G401.6 (cell line): ENCODE measurements around the gene MACROH2A2.
A peak's percentile ranks its signal among the peaks of the same experiment; 100 is the strongest.
"Not testable (repeated sequence)": the region's sequence is repeated elsewhere in the genome, so short reads cannot be mapped to it uniquely, and the experiment has no call there.

ENCODE experiments used
- FAIRE-seq: peaks from 2 replicates; lab custom pipeline; 2012; peaks lifted over from hg19 to GRCh38; lab: Jason Lieb, UNC

MACROH2A2 gene

DNA sequence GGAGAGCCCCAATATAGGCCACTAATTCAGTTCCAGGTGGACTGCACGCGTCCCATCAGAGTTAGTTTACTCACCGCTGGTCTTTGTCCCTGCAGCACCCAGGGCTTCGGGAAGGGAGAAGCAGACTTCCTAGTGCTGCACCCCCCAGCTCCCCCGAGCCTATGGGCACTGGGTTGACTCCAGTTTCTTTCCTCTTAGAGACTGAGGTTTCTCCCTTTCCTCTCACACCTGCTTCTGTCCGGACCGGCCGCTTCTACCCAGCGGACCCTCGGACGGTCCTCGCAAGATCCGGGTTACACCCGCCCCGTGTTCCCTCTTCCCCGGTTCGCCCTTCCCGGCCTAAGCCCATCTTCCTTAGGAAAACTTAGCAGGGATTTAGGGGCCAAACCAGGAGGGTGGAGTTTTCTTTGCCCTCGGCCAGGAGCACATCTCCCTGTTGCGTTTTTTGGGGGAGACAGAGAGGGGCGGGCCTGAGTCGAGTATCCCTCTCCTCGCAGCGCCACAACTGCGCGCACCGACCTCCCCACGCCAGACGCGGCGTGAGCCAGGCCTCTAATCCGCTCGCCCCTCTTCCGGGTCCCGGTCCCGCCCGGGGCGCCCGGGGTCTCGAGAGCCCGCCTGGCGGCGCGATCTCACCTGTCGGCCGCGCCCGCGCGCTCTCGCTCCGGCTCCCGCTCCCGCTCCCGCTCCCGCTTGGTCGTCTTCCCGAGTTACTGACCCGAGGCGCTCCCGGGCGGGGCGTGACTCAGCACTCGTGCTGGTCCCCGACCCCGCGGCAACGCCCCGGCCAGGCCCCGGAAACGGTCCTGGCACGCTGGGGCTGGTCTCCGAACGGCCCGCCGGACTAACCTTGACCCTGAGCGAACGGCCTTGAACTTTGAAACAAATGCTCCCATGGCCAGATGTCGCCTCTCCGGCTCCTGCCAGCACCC, 79.7 kb downstream of the MACROH2A2 start, which contains the start of gene AIFM2:
AIFM2 (minus strand) TSS at position 728 of the 932 bp plus-strand sequence. CDS start 8,741 bp downstream, outside the sequence.
- no peak for FAIRE-seq

DNA sequence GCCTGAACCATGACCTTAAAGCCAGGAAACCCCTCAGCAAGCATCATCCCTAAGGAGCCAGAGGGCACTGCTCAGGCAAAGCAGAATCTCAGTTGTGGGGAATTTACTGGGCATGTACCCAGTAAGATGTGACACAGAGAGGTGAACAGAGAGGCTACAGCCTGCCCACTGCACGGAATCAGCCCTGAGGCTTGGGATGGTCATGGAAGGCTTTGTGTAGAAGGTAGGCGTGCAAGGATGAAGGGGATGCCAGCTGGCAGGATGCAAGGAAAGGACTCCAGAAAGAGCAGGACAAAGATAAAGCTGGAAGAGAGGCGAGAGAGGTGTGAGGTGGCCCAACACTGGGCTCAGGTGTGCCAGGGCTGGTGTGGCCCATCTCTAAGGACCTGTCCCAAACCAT, 82.4 kb downstream of the MACROH2A2 start:
- FAIRE-seq = no peak

DNA sequence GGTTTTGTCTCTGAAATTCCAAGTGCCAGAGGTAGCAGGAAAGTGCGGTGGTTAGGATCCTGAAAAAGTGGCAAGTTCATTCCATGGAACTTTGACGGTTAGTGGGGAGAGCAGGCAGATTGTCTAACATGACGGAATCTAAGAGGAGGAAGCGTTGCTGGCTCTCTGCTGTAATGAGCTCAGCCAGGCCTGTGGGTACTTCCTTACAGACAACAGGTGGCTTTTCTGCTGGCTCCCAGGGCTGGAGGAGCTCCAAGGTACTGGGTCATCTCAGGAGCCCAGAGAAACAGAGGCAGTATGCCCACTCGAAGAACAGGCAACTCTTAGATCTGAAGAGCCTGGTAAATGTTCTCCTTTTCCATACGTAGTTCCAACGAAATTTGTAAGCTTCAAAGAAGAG, 83.0 kb downstream of the MACROH2A2 start:
- FAIRE-seq = no peak

DNA sequence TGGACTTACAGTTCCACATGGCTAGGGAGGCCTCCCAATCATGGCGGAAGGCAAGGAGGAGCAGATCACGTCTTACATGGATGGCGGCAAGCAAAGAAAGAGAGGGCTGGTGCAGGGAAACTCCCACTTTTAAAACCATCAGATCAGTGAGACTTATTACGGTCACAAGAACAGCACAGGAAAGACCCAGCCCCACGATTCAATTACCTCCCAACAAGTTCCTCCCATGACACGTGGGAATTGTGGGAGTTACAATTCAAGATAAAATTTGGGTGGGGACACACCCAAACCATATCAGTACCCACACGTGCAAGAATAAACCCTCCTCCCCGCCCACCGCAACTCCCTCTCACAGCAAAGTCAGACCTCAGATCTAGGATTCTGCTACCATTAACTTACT, 84.5 kb downstream of the MACROH2A2 start:
- no peak for FAIRE-seq

DNA sequence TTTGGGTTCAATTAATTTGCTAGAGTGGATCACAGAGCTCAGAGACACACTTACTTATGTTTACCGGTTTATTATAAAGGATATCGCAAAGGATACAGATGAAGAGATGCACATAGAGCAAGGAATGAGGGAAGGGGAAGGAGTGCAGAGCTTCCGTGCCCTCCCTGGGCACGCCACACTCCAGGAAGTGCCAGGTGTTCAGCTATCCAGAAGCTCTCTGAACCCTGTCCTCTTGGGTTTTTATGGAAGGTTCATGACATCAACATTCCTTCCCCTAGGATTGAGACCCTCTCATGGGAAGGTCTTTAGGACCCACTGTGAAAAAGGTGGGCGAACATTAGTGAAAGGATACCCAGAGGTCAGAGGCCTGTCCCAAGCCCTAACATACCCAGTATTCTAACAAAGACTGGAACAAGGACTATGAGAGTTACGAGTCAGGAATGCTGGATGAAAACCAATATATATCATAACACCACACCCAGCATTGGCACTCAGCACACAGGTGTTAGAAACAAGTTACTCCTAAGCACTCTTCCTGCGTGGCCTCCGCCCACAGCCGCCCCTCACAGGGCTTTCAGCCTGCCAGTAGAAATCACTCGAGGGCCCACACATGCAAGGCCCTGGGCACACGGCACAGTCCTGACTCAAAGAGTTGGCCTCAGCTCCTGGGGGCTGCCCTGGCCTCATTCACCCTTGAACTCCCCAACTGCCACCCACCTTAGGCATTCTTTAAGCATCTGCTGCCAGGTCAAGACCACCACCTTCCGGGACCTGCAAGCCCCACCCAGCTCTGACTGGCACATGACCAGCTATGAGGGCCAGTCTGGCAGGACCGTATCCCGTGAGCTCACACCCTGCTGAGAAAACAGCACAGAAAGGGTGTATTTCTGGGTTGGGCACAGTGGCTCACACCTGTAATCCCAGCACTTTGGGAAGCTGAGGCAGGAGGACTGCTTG, 85.6 kb downstream of the MACROH2A2 start:
- no peak for FAIRE-seq

DNA sequence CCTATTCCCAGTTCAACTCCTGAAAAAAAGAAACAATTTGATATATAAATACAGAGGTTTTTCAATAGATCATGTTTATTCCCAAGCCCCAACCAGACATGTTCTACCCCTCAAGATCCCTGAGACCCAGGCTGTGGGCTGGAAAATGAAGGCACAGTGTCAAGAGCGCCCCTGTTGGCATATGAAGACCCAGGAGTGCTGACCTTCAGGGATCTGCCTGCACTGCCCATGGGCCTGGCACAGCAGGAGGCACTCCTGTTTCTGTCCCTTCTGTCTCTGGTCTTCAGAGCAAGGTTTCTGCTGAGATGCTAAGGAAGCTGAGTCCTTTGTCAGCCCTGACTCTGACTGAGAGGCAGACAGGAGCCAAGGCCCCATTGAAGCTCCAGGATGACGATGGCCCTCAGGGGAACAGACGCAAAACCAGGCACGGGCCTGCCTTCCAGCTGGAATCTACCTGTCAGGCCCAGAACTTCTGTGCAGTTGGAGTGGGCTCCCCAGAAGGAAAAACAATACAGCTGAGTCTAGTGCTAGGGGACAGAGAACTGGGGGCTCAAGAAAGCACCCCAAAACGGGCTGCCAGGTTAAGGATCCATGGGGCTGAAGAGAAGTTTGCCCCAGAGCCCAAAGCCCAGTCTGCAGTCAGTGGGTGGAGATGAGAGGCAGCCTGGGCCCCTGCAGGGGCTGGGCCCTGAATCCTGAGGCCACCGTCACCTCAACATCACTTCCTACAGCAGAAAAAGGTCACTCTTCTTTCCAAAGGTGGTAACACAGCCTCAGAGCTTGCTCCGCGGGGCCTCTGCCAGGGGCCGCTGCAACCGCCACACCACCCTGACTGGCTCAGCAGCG, 86.7 kb downstream of the MACROH2A2 start:
- no peak for FAIRE-seq

DNA sequence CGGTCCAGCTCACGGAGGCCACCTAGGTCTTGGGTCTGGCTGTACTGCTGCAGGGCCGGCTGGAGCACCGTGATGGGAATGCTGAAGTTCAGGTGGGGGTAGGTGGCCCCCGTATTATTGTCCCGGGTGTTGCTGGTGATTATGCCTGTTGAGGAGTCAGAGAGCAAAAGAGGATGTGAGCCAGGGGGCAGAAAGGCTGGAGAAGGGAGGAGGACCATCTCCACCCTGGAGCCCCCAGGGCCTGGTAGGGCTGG, 87.3 kb downstream of the MACROH2A2 start:
- no peak for FAIRE-seq

DNA sequence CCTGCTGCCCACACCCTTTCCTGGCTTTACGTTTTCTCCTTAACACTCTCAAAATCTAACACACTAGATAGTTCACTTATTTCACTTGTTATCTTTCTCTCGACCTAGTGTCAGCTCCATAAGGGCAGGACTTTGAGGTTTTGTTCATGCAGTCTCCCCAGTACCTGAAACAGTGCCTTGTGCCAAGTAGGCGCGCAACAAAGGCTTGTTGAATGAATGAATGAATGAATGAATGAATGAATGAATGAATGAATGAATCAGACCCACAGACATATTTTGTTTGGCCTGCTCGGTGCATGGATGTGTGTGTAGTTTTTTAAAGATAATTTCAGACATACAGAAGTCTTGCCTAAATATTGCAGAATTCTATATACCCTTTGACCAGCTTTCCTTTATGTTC, 87.7 kb downstream of the MACROH2A2 start:
- FAIRE-seq = no peak

DNA sequence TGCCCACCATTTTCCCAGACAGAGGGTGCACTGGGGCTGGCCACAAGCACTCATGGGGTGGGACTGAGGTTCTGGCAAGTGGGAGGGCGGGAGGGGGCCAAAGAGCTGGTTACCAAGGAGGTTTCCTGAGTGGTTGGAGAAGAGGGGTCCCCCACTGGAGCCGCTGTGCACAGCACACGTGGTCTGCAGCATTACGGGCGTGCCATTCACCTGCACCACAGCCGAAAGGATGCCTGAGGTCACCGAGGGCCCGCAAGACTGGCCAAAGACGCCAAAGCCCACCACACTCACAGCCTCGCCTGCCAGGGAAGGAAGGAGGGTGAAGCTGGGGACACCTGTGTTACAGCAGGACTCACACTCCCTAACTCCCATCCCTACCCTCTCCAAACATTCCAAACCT, 89.9 kb downstream of the MACROH2A2 start:
- no peak for FAIRE-seq

DNA sequence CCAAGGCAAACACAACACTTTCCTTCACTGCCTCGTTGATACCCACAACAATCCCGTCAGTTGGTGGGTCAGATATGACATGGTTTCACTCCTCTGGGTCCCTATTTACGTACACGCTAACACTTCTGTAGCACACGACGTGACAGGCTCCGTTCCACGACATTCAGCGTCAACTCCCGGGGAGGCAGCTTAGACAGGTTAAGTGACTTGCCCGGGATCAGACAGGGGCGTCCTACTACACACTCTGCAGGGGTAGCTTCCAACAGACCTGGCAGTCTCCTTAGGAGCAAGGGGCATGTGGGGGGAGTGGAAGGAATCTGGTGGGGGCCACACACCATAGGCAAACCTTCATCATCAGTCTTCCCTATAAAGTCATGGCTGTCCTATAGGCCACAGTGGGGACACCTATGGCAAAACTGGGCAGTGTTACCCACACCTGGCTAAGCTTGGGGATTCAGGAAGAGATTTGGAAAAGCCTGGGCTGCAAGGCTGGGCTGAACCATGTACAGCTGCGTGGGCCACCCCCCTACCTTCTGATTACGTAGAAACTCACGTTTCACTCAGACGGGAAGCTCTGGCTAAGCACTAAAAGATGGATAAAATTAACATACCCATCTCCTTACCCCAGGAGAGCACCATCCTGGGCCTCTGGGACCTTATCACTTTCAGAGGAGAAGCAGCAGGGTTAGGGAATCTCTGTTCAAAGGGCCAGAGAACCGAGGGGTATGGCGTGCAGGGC, 91.9 kb downstream of the MACROH2A2 start:
- no peak for FAIRE-seq

DNA sequence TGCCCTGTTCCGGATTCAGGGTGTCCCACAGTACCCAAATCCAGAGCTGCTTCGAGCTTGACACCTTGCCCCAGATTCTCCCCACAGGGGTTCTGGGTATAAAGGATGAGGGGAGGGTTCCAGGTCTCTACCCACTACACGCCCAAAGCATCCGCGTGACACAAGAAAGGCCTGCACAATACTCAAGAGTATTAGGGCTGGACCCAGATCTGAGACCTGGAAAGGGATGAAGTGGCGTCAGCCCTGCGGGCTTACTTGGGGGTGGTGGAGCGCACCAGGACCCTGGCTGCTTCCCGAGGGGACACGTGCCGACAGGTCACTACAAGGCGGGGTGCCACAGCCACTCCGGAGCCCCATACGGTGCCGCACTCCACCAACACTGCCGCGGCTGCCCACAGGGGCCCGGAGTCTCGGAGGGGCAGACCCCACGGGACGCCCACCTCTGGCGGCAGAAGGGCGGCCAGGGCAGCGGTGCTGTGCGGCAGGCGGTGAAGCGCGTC, 92.6 kb downstream of the MACROH2A2 start:
- no peak for FAIRE-seq

DNA sequence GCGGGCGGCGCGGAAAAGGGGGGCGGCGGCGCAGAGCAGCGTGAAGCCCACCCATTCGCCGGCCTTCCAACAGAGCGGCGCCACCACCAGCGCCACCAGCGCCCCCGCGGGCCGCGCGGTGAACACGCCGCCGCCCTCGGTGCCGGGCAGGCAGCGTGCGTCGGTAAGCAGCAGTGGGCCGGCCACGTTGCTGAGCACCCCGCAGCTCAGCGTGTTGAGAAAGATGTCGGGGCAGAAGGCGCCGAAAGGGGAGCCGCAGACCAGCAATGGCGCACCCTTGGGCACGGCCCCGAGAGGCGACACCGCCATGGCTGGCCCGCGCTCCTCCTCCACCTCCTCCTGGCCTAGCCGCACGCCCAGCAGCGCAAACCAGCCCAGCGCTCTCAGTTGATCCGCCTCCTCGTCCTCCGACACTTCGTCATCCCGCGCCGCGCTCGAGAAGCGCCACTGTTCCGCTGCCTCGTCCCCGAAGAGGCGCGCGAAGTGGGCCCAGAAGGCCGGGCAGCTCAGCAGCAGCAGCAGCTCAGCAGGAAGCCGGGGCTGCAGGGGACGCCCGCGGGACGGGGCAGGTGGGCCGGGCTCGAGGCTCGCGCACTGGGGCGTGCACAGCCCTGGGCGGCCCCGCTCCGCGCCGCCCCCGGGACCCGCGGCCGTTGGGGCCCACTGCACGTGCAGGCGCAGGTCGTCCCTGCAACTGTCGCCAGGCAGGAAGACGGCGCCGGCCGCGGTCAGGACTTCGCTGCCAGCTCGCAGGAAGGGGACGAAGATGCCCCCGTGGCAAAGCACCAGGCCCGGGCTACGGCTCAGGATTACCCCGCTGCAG, 93.2 kb downstream of the MACROH2A2 start:
- no peak for FAIRE-seq

DNA sequence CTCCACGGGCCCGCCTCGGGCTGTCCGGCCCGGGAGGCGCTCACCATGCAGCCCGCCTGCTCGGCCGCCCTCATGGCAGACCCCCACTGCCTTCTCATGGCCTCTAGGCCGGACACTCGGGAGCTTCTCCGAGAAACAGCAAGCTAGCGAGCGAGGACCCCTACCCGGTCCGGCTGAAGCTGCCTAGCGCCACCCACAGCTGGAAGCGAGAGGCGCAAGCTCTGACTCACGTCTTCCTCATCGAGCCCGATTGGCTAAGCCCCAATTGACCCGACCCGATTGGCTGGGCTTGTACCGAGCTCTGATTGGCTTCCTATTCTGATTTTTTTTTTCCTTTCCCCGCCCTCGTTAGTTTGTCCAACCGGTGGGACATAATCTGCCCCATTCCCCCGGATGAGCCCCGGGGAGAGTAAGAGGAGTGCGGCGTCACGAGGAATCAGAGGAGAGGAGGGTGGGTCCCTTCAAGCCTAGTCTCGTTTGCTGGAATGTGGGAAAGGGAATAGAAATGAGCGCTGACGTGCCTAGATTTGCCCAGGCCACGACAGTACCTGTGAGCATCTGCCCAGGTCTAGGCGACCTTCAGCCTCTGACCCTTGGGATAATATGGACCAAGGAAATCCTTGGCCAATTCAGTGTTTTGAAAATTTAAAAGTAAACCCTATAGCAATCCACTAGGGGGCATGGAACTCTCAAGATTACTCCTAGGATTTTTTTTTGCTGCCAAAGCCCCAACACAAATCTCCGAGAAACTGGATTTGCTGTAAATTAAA, 94.0 kb downstream of the MACROH2A2 start, which contains the start of gene TYSND1:
TYSND1 (minus strand) TSS at position 212 of the 770 bp plus-strand sequence; CDS start at position 98, 114 bp downstream.
- FAIRE-seq = peak; percentile 99

DNA sequence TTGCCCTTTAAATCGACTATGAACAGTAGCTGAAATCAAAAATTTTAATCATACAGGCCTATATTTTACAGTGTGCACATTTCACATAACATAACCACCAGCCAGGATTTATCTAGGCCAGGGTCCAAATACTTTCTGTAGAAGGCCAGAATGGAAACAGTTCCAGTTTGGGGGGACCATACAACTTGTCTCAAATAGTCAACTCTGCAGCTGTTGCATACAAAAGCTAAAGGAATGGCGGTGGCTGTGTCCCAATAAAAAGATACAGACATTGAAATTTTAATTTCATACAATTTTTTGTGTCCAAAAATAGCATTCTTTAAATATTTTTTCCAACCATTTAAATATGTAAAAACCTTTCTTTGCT, 94.6 kb downstream of the MACROH2A2 start:
- no peak for FAIRE-seq

DNA sequence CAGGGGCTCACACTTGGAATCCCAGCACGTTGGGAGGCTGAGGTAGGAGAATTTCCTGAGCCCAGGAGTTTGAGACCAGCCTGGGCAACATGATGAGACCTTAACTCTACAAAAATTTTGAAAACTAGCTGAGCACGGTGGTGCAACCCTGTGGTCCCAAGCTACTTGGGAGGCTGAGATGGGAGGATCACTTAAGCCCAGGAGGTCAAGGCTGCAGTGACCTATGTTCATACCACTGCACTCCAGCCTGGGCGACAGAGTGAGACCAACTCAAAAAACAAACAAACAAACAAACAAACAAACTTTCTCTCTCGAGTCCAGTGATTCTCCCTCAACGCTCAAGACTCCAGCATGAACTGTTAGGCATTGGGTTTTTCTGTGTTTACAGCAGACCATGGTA, 95.9 kb downstream of the MACROH2A2 start:
- no peak for FAIRE-seq

DNA sequence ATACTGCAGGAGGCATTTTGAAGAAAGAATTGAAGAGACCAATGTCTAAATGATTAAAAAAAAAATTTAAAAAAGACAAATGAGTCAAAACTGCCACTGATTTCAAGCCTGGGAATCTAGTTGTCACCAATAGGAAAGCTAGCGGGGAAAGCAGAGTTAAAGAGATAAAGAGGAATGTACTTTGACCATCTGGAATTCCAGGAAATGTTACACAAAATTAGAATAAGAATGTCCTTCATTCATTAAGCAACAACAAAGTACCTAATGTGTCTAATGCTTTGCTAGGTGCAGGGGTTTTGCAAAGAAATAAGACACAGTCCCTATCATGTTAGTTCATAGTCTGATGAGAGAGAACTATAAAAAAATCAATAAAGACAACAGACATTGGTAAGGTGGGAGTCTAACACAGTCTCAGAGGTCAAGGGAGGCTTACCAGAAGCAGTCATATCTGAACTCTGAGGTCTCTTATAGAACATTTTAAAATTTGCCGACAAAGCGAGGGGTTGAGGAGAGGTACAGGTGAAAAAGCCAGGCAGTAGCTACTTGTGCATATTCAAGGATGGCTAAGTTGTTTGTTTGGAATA, 102.7 kb downstream of the MACROH2A2 start:
- no peak for FAIRE-seq

DNA sequence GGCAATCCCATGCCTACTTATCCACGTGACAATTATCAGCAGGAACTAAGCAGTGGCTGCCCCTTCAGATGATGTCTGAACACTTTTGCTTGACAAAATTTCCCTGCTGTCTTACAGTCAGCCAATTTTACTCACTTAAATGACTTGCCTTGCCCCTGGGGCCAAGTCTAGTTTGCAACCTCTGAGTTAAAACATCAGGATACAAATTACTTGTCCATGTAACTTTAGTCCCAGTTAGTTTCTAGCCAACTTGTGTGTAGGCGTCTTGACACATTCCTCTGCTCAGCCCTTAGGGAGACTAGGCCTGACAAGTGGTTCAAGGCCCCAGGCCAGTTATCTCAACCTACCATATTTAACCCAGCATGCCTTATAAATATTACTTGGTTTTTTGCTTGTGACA, 105.5 kb downstream of the MACROH2A2 start:
- no peak for FAIRE-seq

DNA sequence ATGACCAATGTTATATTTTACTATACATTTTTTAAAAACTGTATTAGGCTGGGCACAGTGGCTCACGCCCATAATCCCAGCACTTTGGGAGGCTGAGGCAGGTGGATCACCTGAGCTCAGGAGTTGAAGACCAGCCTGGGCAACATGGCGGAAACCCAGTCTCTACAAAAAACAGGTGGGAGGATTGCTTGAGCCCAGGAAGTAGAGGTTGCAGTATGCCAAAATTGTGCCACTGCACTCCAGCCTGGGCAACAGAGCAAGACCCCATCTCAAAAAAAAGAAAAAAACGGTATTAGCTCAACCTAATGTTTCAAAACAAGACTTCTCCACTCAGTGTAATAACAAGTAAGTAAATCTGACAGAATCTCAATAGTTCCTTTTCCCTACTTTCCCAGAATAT, 106.7 kb downstream of the MACROH2A2 start:
- not testable (repeated sequence) for FAIRE-seq

DNA sequence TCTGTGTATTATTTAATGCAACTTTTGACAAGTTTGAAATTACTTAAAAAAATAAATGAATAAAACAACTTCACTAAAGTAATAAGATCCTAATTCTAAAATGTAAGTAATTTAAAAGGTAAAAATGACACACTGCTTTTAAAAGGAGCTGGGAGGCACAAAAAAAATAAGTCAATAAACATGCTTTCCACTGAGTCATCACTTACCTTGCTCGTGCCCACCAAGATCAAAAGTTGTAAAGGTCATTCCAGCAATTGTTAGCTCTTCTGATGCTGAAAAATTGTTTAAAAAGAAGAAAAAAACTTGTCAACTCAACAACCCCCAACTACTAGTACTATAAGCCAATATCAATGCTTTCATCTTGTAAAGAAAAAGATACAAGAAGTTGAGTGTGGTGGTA, 108.2 kb downstream of the MACROH2A2 start:
- FAIRE-seq = no peak
